Measurements from ENCODE around the gene ZNF732. TPM values are rescaled to one million over a fixed set of nuclear protein-coding genes. Genes with fewer than 3 reads are reported as not detected.

Gene ZNF732
- total RNA-seq, 2 experiments from 2014 or later: not detected

- intact Hi-C loops (cut with DNase I, micrococcal nuclease): no loop called here
- no peaks in the 10 kb centered on the region for H3K4me1 Mint-ChIP-seq (ENCODE audit: low read depth)
- no peak for TF ChIP-seq CTCF (IDR thresholded peaks at IDR 0.05)
- Histone ChIP-seq H3K4me3 (ENCODE audit: low read length) (no peak overlapping the region), H3K9me3 (ENCODE audit: control insufficient read depth in 1 of 2, insufficient read depth in 1 of 2, low read length in 2 of 2) (peaks cover 0 to 6% of the 10 kb centered on the region in 2 experiments), H3K27me3 (ENCODE audit: control insufficient read depth in 1 of 2, insufficient read depth in 2 of 2, low read length in 2 of 2) (no peaks in the 10 kb centered on the region), H3K27ac (ENCODE audit: low read depth in 1 of 2, low read length in 2 of 2) (no peak overlapping the region), H3K4me1 (ENCODE audit: insufficient read depth, low read length) (peaks cover 3% of the 10 kb centered on the region), H3K36me3 (ENCODE audit: insufficient read depth, low read length) (no peaks in the 10 kb centered on the region)
- no peak overlapping the region for H3K27ac Mint-ChIP-seq
- peaks cover 6% of the 10 kb centered on the region for H3K9me3 Mint-ChIP-seq
- no peak for ATAC-seq (ENCODE audit: poor library complexity)
- no peak for DNase-seq
- CTCF ChIA-PET: no interaction called here
- H3K36me3 Mint-ChIP-seq (ENCODE audit: low read depth): peaks cover 15% of the 10 kb centered on the region
- POLR2A ChIA-PET: no interaction called here
- no peaks in the 10 kb centered on the region for H3K27me3 Mint-ChIP-seq
- H3K4me3 Mint-ChIP-seq: no peak overlapping the region
Observed at GRCh38 chr4:234178-234577, 71.1 kb downstream of the ZNF732 start.

GRCh38 chr4:223913-224497 is 81.3 kb downstream of the ZNF732 start:
- POLR2A ChIA-PET: no interaction called here

More at GRCh38 chr4:223913-224497, 81.3 kb downstream of the ZNF732 start:
- H3K27ac ChIP-seq (ENCODE audit: low read depth in 1 of 2, low read length in 2 of 2): no peak overlapping the region
- H3K4me3 ChIP-seq (ENCODE audit: low read length): no peak overlapping the region
- no peak for TF ChIP-seq CTCF (IDR thresholded peaks at IDR 0.05)
- ATAC-seq (ENCODE audit: poor library complexity): no peak
- Mint-ChIP-seq H3K4me3 (no peak overlapping the region), H3K27ac (no peak overlapping the region), H3K9me3 (peaks cover 11% of the 10 kb centered on the region), H3K27me3 (no peaks in the 10 kb centered on the region), H3K4me1 (ENCODE audit: low read depth) (no peaks in the 10 kb centered on the region), H3K36me3 (ENCODE audit: low read depth) (peaks cover 40% of the 10 kb centered on the region)
- CTCF ChIA-PET: no interaction called here
- DNase-seq: peak in 1 of 14 experiments; percentile 15
- no peaks in the 10 kb centered on the region for H3K36me3 ChIP-seq (ENCODE audit: insufficient read depth, low read length)
- H3K27me3 ChIP-seq (ENCODE audit: control insufficient read depth in 1 of 2, insufficient read depth in 2 of 2, low read length in 2 of 2): no peaks in the 10 kb centered on the region
- intact Hi-C loops (cut with DNase I, micrococcal nuclease): no loop called here
- H3K9me3 ChIP-seq (ENCODE audit: control insufficient read depth in 1 of 2, insufficient read depth in 1 of 2, low read length in 2 of 2): peaks cover 14 to 20% of the 10 kb centered on the region in 2 experiments
- H3K4me1 ChIP-seq (ENCODE audit: insufficient read depth, low read length): no peaks in the 10 kb centered on the region

Small RNA genes lying within 50 kb of the gene (microRNA-seq; reads per million reads assigned to microRNA genes)
- gene MIR571 (ENCODE audit: borderline microRNAs expressed, borderline replicate concordance): not detected

Other genes with a start within 250 kb of the ZNF732 start
- 1 to 10 TPM; 6.3 to 7.4 TPM for gene ZNF718, start 181.0 kb downstream of the ZNF732 start, total RNA-seq
- gene ZNF141, start 32.3 kb upstream of the ZNF732 start, total RNA-seq: 10 to 100 TPM; 13.6 to 13.7 TPM
- gene ZNF721, start 193.7 kb upstream of the ZNF732 start, total RNA-seq: 10 to 100 TPM; 40.4 to 44.1 TPM
- gene PIGG, start 193.7 kb upstream of the ZNF732 start, total RNA-seq: 10 to 100 TPM; 67.6 to 72.2 TPM

Data from CD4-positive, alpha-beta T cell (primary cell).